T-helper 2 cell (primary cell): Measurements from ENCODE around the gene MAPK11.

ENCODE experiments used
- DNase-seq, 5 experiments: peaks; one replicate each; pipeline versions ENCODE4 v3.0.0 to v3.0.0-alpha.2; 2012 to 2022

Gene MAPK11

DNA sequence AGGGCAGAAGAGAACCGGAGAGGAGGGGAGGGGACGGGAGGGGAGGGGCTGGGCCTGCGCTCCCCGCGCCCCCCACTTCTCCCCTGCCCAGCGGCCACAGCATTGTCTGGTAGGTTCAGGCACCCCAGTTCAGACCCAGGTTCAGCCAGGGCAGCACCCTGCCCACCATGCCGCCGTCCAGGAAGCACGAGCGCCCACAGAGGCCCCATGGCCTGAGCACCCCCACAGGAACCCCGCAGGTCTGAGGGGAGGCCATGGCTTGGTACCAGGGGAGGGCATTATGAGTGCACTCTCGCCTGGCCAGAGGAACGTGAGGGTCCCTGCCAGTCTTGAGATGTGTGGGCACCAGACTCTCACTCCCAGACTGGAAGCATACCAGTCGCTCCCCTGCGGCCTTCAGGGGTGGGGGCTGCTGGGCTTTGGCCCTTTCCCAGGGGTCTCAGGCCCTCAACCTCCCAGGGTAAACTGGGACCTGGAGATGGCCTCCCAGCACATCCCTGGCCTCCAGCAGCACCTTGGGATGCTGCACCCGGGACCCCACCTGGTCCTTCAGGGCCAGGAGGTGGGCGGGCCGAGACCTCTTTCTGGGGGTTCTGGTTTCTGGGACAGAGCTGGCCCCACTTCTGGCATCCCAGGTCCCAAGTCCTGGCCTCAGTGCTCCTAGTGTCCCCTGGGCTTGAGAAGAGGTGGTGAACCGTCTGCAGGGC, 37.9 kb upstream of the MAPK11 start:
- DNase-seq = no peak

DNA sequence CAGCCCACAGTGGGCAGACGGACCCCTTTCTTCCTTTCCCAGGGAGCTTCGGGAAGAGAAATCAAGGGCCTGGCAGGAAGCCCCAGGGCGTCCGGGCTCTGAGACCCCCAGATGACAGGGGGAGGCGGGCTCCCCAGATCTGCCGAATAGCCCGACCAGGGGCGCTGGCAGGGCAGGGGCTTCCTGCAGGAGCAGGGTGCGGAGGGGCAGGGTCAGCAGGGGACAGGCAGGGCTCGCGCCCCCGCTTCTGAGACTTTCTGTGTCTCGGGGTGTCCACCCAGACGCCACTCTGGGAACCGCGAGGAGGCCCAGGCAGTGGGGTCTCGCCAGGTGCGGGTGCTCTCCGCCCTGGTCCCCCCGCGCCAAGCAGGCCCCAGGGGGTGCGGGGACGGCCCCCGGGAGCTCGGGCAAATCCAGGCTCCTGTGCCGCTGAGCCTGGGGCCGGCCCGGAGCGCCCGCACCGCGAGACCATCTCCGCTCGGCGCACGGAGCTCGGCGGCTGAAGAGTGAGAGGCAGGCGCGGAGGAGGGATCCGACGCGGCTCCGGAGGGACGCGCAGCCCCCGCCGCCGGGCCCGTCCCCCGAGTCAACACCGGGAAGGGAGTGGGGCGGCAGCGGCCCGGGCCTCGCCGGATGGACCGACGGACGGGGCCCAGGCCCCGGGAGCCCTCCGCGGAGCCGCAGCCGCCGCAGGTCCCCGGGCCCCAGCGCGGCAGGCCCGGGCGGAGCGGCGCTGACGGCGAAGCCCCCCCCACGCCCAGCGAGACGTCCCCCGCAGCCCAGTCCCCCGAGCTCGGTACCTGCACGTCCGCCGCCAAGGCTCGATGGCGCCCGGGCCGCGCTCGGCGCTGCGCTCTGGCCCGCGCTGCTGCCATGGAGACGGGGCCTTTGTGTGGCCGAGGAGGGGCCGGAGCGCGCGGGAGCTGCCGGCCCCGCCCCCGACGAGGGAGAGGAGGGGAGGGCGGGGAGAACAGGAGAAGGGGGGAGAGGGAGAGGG, 36.9 kb upstream of the MAPK11 start, which contains the start of gene PLXNB2:
Gene PLXNB2, minus strand, starts transcription at position 894 of the 997 bp plus-strand sequence. CDS start 17,062 bp downstream, outside the sequence.
- peak in 1 of 5 experiments; percentile 48 for DNase-seq

- peak in 1 of 5 experiments; percentile 32 for DNase-seq
These were observed 35.9 kb upstream of the MAPK11 start for GRCh38 chr22:50305923-50306566.

DNA sequence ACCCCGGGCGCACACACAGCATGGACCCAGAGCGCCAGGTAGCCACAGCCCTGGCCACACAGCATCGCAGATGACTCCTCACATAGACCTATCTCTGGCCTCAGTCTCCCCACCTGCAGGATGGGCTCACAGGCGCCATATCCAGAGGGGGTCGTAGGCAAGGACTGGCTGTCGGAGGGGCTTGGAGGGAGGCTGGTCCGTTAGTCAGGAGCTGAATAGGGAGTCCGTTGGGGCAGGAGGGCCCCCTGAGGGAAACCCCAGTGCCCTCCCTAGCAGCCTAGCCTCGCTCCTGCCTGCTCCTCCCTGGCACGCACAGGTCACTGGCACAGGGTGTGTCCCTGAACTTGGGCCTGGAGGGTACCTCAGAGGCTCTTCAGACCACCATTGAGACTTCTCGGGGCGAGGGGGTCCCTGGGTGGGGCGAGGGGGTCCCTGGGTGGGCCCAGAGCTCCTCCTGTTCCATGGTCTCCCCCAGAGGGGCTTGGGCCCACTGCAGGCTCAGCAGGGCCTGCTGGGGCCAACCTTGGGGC, 35.3 kb upstream of the MAPK11 start:
- no peak for DNase-seq

GRCh38 chr22:50304528-50305392, 34.6 kb upstream of the MAPK11 start:
- DNase-seq = no peak

DNA sequence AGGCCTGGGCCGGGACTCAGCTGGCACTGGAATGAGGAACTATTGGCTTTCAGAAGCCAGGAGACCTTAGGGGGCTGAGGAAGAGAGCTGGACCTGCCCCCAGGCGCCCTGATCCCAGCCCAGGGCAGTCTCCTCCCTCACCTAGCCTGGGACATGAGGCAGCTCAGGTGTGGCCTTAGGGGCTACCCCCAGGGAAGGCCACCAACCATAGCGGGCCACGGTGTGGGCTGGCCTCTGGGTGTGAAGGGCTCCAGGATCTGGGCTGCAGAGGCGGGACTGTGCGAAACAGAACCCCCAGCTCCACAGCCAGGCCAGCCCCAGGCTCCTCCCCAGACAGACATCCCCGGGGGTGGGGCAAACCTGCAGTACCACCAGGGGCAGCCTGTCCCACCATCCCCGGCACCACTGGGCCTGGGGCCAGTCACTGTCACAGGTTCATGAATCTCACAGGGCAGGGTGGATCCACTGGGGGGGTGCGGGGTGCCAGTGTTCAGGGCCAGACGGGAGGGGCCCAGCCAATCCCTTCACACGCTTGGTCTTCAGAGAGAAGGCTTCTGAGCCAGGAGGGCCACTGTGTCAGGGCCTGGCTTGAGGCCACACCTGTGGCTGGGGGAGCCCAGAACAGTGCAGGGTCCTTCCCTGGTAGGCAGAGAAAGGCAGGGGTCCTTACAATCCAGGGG, 33.8 kb upstream of the MAPK11 start:
- DNase-seq = no peak

DNA sequence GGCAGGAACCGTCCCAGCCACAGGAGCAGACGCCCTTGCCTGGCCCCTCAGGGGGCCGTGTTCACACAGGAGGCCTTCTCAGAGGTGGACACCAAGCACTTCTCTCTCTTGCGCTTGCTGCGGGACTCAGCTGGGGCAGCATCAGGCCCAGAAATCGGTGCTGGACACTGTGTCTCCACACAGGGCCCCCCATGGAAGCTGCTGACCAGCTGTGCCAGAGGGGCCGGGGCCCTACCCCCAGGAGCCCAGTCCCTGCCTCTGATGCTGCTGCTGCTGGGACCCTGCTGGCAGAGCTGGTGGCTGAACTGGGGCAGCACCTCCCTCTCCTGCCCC, 33.3 kb upstream of the MAPK11 start:
- DNase-seq = no peak

DNA sequence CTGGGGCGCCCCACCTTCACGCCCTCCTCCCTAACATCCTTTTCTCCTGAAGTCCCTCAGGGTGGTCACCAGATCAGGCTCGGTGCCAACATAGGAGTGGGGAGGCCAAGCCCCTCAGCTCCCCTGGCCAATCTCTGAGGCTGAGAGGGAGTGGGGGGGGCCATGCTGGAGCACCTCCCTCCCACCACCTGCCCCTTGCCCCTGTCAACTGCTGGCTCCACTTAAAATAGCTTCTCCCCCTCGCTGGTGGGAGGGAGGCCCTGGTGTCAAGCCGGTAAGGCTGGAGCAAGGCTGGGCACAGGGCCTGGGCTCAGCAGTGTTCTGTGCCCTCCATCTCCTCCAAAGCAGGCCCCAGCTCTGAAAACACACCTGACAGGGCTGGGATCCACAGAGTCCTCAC, 32.4 kb upstream of the MAPK11 start:
- no peak for DNase-seq

- DNase-seq = no peak
These were observed 31.9 kb upstream of the MAPK11 start for GRCh38 chr22:50302041-50302541.

DNA sequence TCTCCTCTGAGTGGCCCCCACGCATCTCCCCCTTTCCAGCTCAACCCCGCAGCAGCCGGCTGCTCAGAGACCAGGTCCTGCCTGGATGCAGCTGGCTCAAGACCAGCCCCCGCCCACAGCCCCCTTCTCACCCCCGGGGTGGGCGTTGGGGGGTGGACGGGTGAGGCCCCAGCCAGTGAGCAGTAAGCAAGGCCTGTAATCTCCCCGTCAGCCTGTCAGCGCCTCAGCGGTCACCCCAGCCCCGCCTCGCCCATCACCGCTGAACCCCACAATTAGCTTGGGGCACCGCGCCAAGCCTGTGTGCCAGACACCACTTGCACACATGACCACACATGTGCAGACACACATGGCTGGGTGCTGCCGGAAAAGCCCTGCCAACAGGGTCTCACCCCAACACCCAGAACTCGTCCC, 31.4 kb upstream of the MAPK11 start:
- DNase-seq = no peak

GRCh38 chr22:50300620-50301257, 30.6 kb upstream of the MAPK11 start:
- DNase-seq = no peak

DNA sequence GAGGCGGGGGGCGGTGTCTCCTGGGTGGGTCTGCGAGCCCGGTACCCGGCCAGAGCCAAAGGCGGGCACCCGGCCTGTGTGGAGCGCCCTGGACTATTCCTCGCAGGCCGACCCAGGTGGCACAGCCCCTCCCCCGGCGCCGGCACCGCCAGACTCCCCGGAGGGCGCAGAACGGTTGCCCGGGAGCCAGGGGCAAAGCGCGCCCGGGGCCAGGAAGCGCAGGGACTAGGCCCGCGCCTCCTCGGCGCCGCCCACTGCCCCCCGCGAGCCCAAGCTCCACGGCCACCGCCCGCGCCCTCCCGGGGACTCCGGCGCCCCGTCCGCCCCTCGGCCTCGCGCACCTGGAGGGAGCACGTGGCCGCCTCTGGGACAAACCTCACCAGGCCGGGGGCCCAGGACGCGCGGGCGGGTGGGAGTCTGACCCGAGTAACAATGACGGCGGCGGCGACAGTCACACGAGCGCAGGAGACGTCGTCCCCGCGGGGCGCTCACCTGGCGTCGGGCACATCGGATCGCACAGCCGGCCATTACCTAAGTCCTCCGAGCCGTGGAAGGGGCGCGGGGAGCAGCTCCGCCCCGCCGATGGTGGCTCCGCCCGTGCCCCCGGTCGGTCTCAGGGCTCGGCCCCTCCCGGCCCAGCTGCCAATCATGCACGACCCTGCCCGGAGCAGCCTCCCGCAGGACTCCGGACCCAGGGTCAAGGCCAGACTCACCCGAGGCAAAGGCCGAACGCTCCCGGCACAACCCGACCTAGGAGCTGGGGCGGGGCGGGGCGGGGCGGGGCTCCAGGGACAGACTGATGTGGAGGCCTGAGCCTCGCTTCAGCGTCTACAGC, 29.8 kb upstream of the MAPK11 start:
- no peak for DNase-seq

DNA sequence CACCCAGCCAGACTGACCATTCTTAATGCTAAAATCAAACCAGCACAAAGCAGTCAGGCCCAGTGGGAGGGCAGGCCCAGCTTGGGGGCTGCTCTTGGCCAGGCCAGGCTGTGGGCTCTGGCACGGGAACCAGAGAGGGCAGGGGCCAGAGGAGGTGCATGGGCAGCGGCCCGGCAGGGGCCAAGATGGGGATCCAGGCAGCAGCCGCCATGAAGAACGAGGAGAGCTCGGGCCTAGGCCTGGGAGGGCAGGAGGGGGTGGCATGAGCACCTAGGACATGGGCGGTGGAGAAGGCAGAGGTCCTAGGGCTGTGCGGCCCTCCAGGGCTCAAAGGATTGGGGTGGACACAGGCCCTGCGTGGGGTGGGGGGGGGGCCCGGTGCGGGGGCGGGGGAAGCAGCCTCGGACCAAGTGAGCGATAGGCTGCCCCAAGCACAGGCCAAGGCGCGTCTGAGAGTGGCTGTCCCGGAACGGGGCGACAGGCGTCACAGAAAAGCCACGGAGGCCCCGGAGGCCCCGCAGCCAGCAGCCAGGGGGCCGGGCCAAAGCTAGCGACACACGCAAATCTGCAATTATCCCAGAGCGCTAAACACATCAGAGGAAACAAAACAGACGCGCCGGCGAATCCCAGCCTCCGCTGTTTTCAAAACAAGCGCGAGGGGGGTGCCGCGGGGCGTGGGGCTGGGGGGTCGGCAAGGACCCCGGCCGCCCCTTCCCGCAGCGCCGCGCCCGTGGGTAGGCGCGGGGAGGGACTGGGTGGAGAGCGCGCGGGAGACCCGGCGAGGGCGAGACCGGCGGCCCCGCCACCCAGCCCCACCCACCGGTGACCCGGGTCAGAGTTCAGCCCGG, 29.0 kb upstream of the MAPK11 start:
- DNase-seq = no peak

DNA sequence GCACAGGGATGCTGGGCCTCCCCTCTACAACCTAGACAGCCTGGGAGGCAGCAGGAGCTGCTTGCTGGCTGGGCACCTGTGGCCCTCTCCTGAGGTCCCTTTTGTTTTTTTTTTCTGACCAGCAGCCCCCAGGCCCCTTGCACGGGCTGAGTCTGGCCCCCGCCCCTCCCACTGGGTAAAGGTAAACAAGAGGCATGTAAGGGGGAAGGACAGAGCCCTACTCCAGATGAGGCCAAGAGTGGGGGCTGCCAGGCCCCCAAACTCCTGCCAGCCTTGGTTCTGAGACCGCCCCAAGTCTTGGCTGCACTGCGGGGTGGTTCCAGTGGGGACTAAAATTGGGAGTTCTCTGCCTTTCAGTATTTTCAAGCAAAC, 28.1 kb upstream of the MAPK11 start:
- DNase-seq = no peak

DNA sequence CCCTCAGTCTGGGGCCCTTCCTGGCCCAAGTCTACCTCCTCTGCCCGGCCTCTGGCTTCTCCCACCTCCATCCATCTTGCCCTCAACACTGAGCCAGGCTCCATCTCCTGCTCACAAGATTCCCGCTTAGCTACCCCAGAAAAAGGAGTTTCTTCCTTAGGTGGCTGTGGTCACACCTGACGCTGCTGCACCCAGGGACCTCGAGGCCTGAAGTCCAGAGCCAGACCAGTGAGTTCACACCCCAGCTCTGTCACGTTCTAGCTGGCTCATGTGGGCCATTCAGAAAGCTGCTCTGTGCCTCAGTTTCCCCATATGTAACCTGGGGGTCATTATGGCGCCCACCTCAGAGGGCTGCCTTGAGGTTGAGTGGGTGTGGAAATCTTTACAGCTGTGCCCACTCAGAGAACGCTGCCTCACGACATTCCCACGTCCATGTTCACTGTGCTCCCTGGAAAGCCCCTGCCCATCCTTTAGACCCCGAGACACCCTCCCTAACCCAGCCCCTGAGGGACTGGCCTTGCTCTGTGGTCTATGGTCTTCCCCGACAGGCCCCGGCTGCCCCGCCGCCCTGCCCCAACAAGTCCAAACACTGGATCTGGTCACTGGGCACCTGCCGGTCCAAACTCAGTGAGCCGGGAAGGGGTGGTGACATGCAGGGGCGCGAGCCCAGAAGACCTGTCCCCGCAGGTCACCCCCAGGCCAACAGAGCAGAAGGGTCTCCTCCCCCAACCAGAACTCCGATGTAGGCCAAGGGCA, 27.5 kb upstream of the MAPK11 start:
- no peak for DNase-seq

GRCh38 chr22:50296658-50297490, 26.7 kb upstream of the MAPK11 start:
- no peak for DNase-seq

DNA sequence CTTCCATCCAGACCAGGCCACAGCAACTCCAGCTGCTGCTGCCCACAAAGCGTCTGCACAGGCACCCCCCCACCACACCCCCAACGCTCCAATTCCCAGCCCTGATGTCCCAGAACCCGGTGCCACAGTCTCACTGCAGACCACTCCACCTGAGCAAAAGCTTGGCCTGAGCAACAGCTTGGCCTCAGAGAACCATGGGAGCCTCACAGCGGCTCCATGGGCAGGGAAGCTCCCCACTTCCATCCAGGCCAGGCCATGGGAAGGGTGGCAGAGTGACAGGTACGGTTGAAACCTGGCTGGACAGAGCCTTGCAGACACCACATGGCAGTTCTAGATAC, 24.1 kb upstream of the MAPK11 start:
- no peak for DNase-seq
